Mammary epithelial cell (primary cell): Measurements from ENCODE around the gene ERCC8.

Experiments used
- EZH2 ChIP-seq: IDR thresholded peaks from 2 replicates; pipeline ENCODE4 v1.6.1; 2012; ENCODE audit warnings: low read length, inconsistent platforms, borderline replicate concordance
- TF ChIP-seq, protein P1 (sequence below), 2 donors: IDR thresholded peaks in 1 of 2; conservative IDR thresholded peaks in 1 of 2; 2 replicates each; pipeline ENCODE4 v1.5.1; 2011 to 2012; ENCODE audit warnings: inconsistent platforms in 2 of 2, low read length in 2 of 2, mild to moderate bottlenecking in 2 of 2, control low read depth in 1 of 2, low read depth in 1 of 2; ENCODE audit not compliant: insufficient read depth in 1 of 2; ENCODE audit errors: extremely low read depth in 1 of 2

DNA sequence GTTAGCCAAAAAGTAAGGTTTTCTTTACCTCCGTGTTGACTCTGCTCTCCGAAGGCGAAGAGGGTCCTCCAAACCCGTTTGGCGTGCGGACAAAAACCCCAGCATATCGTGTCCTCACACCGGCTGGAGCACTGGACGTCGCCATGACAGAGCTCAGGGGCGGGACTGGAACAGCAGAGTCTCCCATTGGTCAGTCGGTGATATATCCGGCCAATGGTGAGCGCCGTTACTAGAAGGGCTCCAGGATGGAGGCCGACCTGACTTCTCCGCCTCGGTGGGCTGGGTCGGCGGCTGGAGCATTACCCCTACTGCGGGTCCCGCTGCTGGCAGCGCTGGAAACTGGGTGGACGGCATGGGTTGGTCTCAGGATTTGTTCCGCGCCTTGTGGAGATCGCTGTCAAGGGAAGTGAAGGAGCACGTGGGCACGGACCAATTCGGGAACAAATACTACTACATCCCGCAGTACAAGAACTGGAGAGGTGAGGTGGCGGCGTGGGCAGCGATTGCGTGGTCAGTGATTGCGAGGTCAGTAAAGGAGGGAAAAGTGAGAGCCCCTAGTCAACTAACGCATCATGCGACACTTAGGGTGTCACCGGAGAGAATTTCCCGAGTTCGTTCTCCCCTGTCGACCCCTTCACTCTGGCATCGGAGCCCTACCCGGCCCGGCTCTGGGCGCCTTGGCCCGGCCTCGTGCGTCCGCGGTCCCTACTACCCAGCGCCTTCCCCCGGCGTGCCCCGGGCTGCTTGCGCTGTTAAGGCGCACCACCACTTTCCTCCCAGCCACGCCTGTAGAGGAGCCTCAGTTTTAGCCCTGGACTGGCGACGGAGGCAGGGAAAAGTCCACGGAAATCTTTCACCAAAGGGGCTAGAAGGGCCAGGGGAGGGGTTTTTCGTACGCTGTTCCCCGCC lies at the start of gene ERCC8, which contains the start of gene NDUFAF2:
- TF ChIP-seq, protein P1, sequence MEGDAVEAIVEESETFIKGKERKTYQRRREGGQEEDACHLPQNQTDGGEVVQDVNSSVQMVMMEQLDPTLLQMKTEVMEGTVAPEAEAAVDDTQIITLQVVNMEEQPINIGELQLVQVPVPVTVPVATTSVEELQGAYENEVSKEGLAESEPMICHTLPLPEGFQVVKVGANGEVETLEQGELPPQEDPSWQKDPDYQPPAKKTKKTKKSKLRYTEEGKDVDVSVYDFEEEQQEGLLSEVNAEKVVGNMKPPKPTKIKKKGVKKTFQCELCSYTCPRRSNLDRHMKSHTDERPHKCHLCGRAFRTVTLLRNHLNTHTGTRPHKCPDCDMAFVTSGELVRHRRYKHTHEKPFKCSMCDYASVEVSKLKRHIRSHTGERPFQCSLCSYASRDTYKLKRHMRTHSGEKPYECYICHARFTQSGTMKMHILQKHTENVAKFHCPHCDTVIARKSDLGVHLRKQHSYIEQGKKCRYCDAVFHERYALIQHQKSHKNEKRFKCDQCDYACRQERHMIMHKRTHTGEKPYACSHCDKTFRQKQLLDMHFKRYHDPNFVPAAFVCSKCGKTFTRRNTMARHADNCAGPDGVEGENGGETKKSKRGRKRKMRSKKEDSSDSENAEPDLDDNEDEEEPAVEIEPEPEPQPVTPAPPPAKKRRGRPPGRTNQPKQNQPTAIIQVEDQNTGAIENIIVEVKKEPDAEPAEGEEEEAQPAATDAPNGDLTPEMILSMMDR (conservative IDR thresholded peaks at IDR 0.05 in 1 of 2, IDR thresholded peaks at IDR 0.05 in 1 of 2; ENCODE audit: extremely low read depth in 1 of 2, insufficient read depth in 1 of 2, low read depth in 1 of 2, low read length in 2 of 2) = no peak
- TF ChIP-seq EZH2 = no peak
